ENCODE measurements around the gene CAMK1G. TPM values are rescaled to one million over a fixed set of nuclear protein-coding genes. Genes with fewer than 3 reads are reported as not detected.
A peak's percentile ranks its signal among the peaks of the same experiment; 100 is the strongest.

The CAMK1G gene
- total and polyA plus RNA-seq, 9 of the 15 experiments (the other 6 are each of a cell fraction or from before 2014, with no cell fraction given) = not detected

GRCh38 chr1:209564849-209565248, 18.7 kb upstream of the CAMK1G start:
- no peak overlapping the region for H3K4me3 ChIP-seq
- H3K27me3 ChIP-seq (ENCODE audit: control insufficient read depth in 2 of 2, insufficient read depth in 2 of 2, low read length in 2 of 2) = peaks cover 0 to 18% of the 10 kb centered on the region in 2 experiments; a peak in 3 of 5 replicates
- no peak overlapping the region for H3K27ac ChIP-seq (ENCODE audit: extremely low read depth, low read depth, low read length)
- no peaks in the 10 kb centered on the region for H3K36me3 ChIP-seq (ENCODE audit: control insufficient read depth, insufficient read depth, low read length)
- H3K4me1 ChIP-seq (replicated peaks in 1 of 2; ENCODE audit: control insufficient read depth in 2 of 2, insufficient read depth in 2 of 2, low read length in 2 of 2) = no peaks in the 10 kb centered on the region
- no peaks in the 10 kb centered on the region for H3K9me1 ChIP-seq (ENCODE audit: control insufficient read depth, insufficient read depth, low read length)
- H3K9ac ChIP-seq (ENCODE audit: insufficient read depth in 1 of 2, low read depth in 2 of 2, low read length in 2 of 2) = no peak overlapping the region
- ATAC-seq (no peak), DNase-seq (ENCODE audit: extremely low read depth in 1 of 4, low spot score in 3 of 4) (no peak), FAIRE-seq (no peak)
- CTCF ChIA-PET (ENCODE audit: low intra/inter-chr PET ratio) = no interaction called here
- WGBS (ENCODE audit: insufficient coverage, low coverage, missing lambda C conversion rate) = 0% methylated on average over 4 of the region's 4 CpGs
- intact Hi-C loops (cut with micrococcal nuclease) (no loop called here), in situ Hi-C loops (cut with MboI) (no loop called here)
- BruUV-seq (replicated peaks) = no TSS peak
- POLR2A ChIA-PET = no interaction called here
- H3K9me3 ChIP-seq (replicated peaks; ENCODE audit: control insufficient read depth, insufficient read depth, low read depth, low read length) = no peaks in the 10 kb centered on the region
- no peak overlapping the region for H3K4me2 ChIP-seq (ENCODE audit: insufficient read depth, low read length)
- H3K79me2 ChIP-seq (ENCODE audit: control insufficient read depth, insufficient read depth, low read length) = no peaks in the 10 kb centered on the region
- H2AFZ ChIP-seq (ENCODE audit: low read depth, low read length) = no peak overlapping the region
- TF ChIP-seq KDM2B (CRISPR knock-in tag; IDR thresholded peaks at IDR 0.05) (no peak), HDAC2 (IDR thresholded peaks at IDR 0.05) (no peak)
- no peaks in the 10 kb centered on the region for H4K20me1 ChIP-seq (replicated peaks; ENCODE audit: control insufficient read depth, insufficient read depth, low read length)

GRCh38 chr1:209565759-209566678, 17.5 kb upstream of the CAMK1G start:
- no peak overlapping the region for H3K4me2 ChIP-seq (ENCODE audit: insufficient read depth, low read length)
- no peak overlapping the region for H3K4me3 ChIP-seq
- H4K20me1 ChIP-seq (replicated peaks; ENCODE audit: control insufficient read depth, insufficient read depth, low read length) = no peaks in the 10 kb centered on the region
- intact Hi-C loops (cut with micrococcal nuclease) = loop anchor here (1.0 to 2.0 kb wide), 2 partner anchors 363 to 914 kb away; no protein-coding TSS in a partner anchor
- no peaks in the 10 kb centered on the region for H3K9me1 ChIP-seq (ENCODE audit: control insufficient read depth, insufficient read depth, low read length)
- H3K36me3 ChIP-seq (ENCODE audit: control insufficient read depth, insufficient read depth, low read length) = no peaks in the 10 kb centered on the region
- H3K27me3 ChIP-seq (ENCODE audit: control insufficient read depth in 2 of 2, insufficient read depth in 2 of 2, low read length in 2 of 2) = peaks cover 4 to 18% of the 10 kb centered on the region in 2 experiments; a peak in 3 of 5 replicates
- ChIA-PET CTCF (ENCODE audit: low intra/inter-chr PET ratio) (interaction anchor here (0.6 to 1.3 kb wide), 4 partner anchors 29 to 911 kb away, joined by 3 to 6 read pairs (median 3); no protein-coding TSS in a partner anchor), POLR2A (interaction anchor here (0.7 to 1.4 kb wide), 2 partner anchors 109 to 238 kb away, joined by 3 read pairs; partner anchors contain the start of gene G0S2)
- peak; percentile 97 for ATAC-seq
- peak; percentile 97 for FAIRE-seq
- peak; percentile 72 to 86 (median 74) for DNase-seq (ENCODE audit: extremely low read depth in 1 of 4, low spot score in 3 of 4)
- WGBS (ENCODE audit: insufficient coverage, low coverage, missing lambda C conversion rate) = under 1% methylated on average over 15 of the region's 15 CpGs
- H3K79me2 ChIP-seq (ENCODE audit: control insufficient read depth, insufficient read depth, low read length) = no peaks in the 10 kb centered on the region
- H3K27ac ChIP-seq (ENCODE audit: extremely low read depth, low read depth, low read length) = no peak overlapping the region
- H3K9ac ChIP-seq (ENCODE audit: insufficient read depth in 1 of 2, low read depth in 2 of 2, low read length in 2 of 2) = no peak overlapping the region
- H3K9me3 ChIP-seq (replicated peaks; ENCODE audit: control insufficient read depth, insufficient read depth, low read depth, low read length) = no peaks in the 10 kb centered on the region
- no peaks in the 10 kb centered on the region for H3K4me1 ChIP-seq (replicated peaks in 1 of 2; ENCODE audit: control insufficient read depth in 2 of 2, insufficient read depth in 2 of 2, low read length in 2 of 2)
- no peak overlapping the region for H2AFZ ChIP-seq (ENCODE audit: low read depth, low read length)
- in situ Hi-C loops (cut with MboI) = no loop called here
- BruUV-seq (replicated peaks) = no TSS peak
- TF ChIP-seq TEAD4 (IDR thresholded peaks at IDR 0.05; ENCODE audit: low read length) (peak; percentile 42), TEAD4 (CRISPR knock-in tag; IDR thresholded peaks at IDR 0.05; ENCODE audit: borderline replicate concordance) (no peak), CEBPB (tag; IDR thresholded peaks at IDR 0.05) (peak; percentile 41; the same call in 1 of the 2 replicates), CHAMP1 (IDR thresholded peaks at IDR 0.05) (no peak), RB1 (IDR thresholded peaks at IDR 0.05; ENCODE audit: low read depth) (no peak), ZNF408 (CRISPR knock-in tag; IDR thresholded peaks at IDR 0.05; ENCODE audit: low read depth) (no peak)
